ENCODE measurements around the gene CRYBA4. TPM values are rescaled to one million over a fixed set of nuclear protein-coding genes. Genes with fewer than 3 reads are reported as not detected.
A peak's percentile ranks its signal among the peaks of the same experiment; 100 is the strongest.

Gene CRYBA4
- total RNA-seq, 1 experiment from 2014 or later: 0.52 TPM

- Histone ChIP-seq H3K4me2 (ENCODE audit: insufficient read depth, insufficient read length, low read length) (no peak overlapping the region), H4K20me1 (ENCODE audit: control insufficient read depth, insufficient read depth, insufficient read length) (peaks cover 2% of the 10 kb centered on the region)
Observed at GRCh38 chr22:26579331-26579886, 42.4 kb upstream of the CRYBA4 start.

More at GRCh38 chr22:26579331-26579886, 42.4 kb upstream of the CRYBA4 start:
- Histone ChIP-seq H4K5ac (ENCODE audit: insufficient read length, low read depth, low read length) (no peak overlapping the region), H3K23me2 (ENCODE audit: insufficient read length, low read depth, low read length, poor library complexity, severe bottlenecking) (no peaks in the 10 kb centered on the region), H2BK15ac (ENCODE audit: low read depth, low read length) (no peak overlapping the region), H3K79me2 (ENCODE audit: insufficient read depth, low read length) (peaks cover 42% of the 10 kb centered on the region; the same call in 1 of the 2 replicates), H3K4me1 (ENCODE audit: insufficient read depth, low read length) (peaks cover 19% of the 10 kb centered on the region; the same call in 1 of the 2 replicates), H3K27me3 (ENCODE audit: insufficient read depth, low read length) (no peaks in the 10 kb centered on the region), H3K27ac (ENCODE audit: insufficient read length, low read depth, low read length) (no peak overlapping the region), H4K8ac (replicated peaks; ENCODE audit: insufficient read length, low read depth, low read length) (no peak overlapping the region), H3K4ac (ENCODE audit: low read depth, low read length) (no peak overlapping the region), H3K18ac (ENCODE audit: insufficient read length, low read depth, low read length) (peak overlapping the region; percentile 40), H2BK20ac (ENCODE audit: low read depth, low read length, poor library complexity, severe bottlenecking) (no peak overlapping the region), H2BK120ac (ENCODE audit: low read depth, low read length, poor library complexity, severe bottlenecking) (no peak overlapping the region), H3K14ac (ENCODE audit: insufficient read depth, low read length) (no peak overlapping the region; the same call in 1 of the 2 replicates), H3T11ph (ENCODE audit: low read length) (no peak overlapping the region), H3K9me3 (ENCODE audit: control insufficient read depth, low read depth, low read length) (no peaks in the 10 kb centered on the region), H3K56ac (ENCODE audit: insufficient read length, low read depth, low read length) (no peak overlapping the region), H3K23ac (ENCODE audit: insufficient read length, low read depth, low read length) (no peak overlapping the region), H2BK12ac (ENCODE audit: insufficient read length, low read depth, low read length) (no peak overlapping the region), H3K9ac (ENCODE audit: extremely low read depth, insufficient read length, low read length) (no peak overlapping the region), H2BK5ac (ENCODE audit: insufficient read length, low read length) (no peak overlapping the region), H3K79me1 (ENCODE audit: insufficient read depth, low read depth, low read length, poor library complexity, severe bottlenecking) (peaks cover 7% of the 10 kb centered on the region), H2AFZ (ENCODE audit: low read length) (no peak overlapping the region), H4K91ac (ENCODE audit: insufficient read length, low read depth, low read length) (peak overlapping the region; percentile 3), H2AK5ac (ENCODE audit: insufficient read length, low read length) (no peak overlapping the region)
- no CpG with 5 or more reads among the region's 10 CpGs for WGBS (ENCODE audit: extremely low coverage, insufficient read length, low lambda C conversion rate)
- Mint-ChIP-seq H3K27me3 (ENCODE audit: low read depth) (no peaks in the 10 kb centered on the region), H3K9me3 (no peaks in the 10 kb centered on the region), H3K27ac (peak overlapping the region; percentile 70 to 99 (median 98); a peak in 6 of 7 replicates), H3K36me3 (ENCODE audit: insufficient read depth in 1 of 3, low read depth in 3 of 3) (peaks cover 32 to 37% (median 32%) of the 10 kb centered on the region in 3 experiments), H3K4me3 (peak overlapping the region; percentile 26 to 59), H3K4me1 (peaks cover 65 to 74% of the 10 kb centered on the region in 2 experiments)
- TF ChIP-seq, protein P1, sequence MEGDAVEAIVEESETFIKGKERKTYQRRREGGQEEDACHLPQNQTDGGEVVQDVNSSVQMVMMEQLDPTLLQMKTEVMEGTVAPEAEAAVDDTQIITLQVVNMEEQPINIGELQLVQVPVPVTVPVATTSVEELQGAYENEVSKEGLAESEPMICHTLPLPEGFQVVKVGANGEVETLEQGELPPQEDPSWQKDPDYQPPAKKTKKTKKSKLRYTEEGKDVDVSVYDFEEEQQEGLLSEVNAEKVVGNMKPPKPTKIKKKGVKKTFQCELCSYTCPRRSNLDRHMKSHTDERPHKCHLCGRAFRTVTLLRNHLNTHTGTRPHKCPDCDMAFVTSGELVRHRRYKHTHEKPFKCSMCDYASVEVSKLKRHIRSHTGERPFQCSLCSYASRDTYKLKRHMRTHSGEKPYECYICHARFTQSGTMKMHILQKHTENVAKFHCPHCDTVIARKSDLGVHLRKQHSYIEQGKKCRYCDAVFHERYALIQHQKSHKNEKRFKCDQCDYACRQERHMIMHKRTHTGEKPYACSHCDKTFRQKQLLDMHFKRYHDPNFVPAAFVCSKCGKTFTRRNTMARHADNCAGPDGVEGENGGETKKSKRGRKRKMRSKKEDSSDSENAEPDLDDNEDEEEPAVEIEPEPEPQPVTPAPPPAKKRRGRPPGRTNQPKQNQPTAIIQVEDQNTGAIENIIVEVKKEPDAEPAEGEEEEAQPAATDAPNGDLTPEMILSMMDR (conservative IDR thresholded peaks at IDR 0.05): no peak
- DNase-seq: no peak
